Medulla oblongata (tissue), 1 donor: Measurements from ENCODE around the gene PEX5L.
"Not testable (repeated sequence)": the region's sequence is repeated elsewhere in the genome, so short reads cannot be mapped to it uniquely, and the experiment has no call there.

Source experiments
- DNase-seq: peaks from one replicate; pipeline ENCODE4 v3.0.0-alpha.2; 2015; ENCODE audit errors: extremely low spot score

PEX5L gene

GRCh38 chr3:179840985-179841384 is 195.8 kb downstream of the PEX5L start:
- no peak for DNase-seq

- DNase-seq: no peak
Measured at GRCh38 chr3:179837374-179837773, 199.4 kb downstream of the PEX5L start.

GRCh38 chr3:179833294-179833693 is 203.4 kb downstream of the PEX5L start:
- no peak for DNase-seq

- no peak for DNase-seq
Measured at GRCh38 chr3:179832333-179832854, 204.3 kb downstream of the PEX5L start.

GRCh38 chr3:179829401-179829800 is 207.3 kb downstream of the PEX5L start:
- no peak for DNase-seq

GRCh38 chr3:179828738-179829137 is 208.0 kb downstream of the PEX5L start:
- DNase-seq: no peak

- no peak for DNase-seq
Measured at GRCh38 chr3:179826247-179826637, 210.5 kb downstream of the PEX5L start.

- DNase-seq: no peak
Measured at GRCh38 chr3:179825527-179826246, 211.1 kb downstream of the PEX5L start.

- DNase-seq: no peak
Measured at GRCh38 chr3:179822296-179822695, 214.4 kb downstream of the PEX5L start.

- no peak for DNase-seq
Measured at GRCh38 chr3:179819379-179819778, 217.4 kb downstream of the PEX5L start.

GRCh38 chr3:179812096-179812382 is 224.7 kb downstream of the PEX5L start:
- no peak for DNase-seq

- peak; percentile 86 for DNase-seq
Measured at GRCh38 chr3:179811321-179812095, 225.2 kb downstream of the PEX5L start.

- no peak for DNase-seq
Measured at GRCh38 chr3:179809639-179810038, 227.1 kb downstream of the PEX5L start.

- DNase-seq: no peak
Measured at GRCh38 chr3:179807588-179807987, 229.1 kb downstream of the PEX5L start.

GRCh38 chr3:179806177-179806576 is 230.6 kb downstream of the PEX5L start:
- no peak for DNase-seq

- DNase-seq: no peak
Measured at GRCh38 chr3:179801856-179802255, 234.9 kb downstream of the PEX5L start.

GRCh38 chr3:179801263-179801662 is 235.5 kb downstream of the PEX5L start:
- DNase-seq: no peak

GRCh38 chr3:179797192-179797591 is 239.5 kb downstream of the PEX5L start:
- no peak for DNase-seq

GRCh38 chr3:179796421-179796820 is 240.3 kb downstream of the PEX5L start:
- DNase-seq: no peak

- no peak for DNase-seq
Measured at GRCh38 chr3:179794355-179794754, 242.4 kb downstream of the PEX5L start.

- DNase-seq: no peak
Measured at GRCh38 chr3:179791793-179792192, 244.9 kb downstream of the PEX5L start.

GRCh38 chr3:179788996-179789395 is 247.7 kb downstream of the PEX5L start:
- no peak for DNase-seq

- DNase-seq: not testable (repeated sequence)
Measured at GRCh38 chr3:179782841-179783240, 253.9 kb downstream of the PEX5L start.
